GM19397 (cell line): Measurements from ENCODE around the gene S100A10.

Experiments used
- ATAC-seq: cut with Tn5 transposase; IDR thresholded peaks from one replicate; pipeline ENCODE4 v1.9.1; 2021; ENCODE audit warnings: mild to moderate bottlenecking, moderate library complexity; ENCODE audit not compliant: unreplicated experiment

S100A10 gene

DNA sequence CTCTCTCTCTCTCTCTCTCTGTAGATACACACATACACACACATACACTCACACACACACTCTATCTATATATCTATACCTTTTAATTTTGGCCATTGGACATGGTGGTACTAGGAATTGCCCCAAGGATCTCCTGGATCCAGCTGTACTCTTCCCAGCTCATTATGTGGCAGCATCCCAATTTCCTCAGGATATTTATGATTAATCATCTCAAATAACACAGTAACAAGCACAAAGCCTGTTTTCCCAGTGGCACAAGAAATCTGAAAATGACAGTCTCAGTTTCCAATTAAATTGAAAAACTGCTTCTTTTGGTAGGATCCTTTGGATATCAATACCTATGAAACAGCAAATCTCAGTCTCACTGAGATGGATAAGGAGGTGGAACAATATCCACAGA lies 27.6 kb downstream of the S100A10 start:
- no peak for ATAC-seq

DNA sequence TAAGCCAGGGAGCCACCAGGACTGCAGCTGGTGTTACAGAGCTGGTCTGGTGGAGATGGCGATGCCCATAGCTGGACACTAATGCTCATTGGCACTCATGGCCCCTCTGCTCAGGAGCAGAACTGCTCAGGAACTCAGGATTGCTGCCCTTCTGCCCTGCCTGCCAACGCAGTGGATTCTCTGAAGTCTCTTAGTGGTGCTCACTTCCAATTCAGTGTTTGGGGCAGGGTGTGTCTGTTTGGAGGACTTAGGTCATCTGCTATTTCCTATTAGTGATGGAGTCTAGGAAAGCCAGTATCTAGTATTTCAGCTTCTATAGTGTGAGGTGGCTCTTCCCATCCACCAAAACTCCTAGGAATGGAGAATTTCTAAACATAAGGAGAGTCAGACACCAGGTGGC lies 29.1 kb downstream of the S100A10 start:
- no peak for ATAC-seq

DNA sequence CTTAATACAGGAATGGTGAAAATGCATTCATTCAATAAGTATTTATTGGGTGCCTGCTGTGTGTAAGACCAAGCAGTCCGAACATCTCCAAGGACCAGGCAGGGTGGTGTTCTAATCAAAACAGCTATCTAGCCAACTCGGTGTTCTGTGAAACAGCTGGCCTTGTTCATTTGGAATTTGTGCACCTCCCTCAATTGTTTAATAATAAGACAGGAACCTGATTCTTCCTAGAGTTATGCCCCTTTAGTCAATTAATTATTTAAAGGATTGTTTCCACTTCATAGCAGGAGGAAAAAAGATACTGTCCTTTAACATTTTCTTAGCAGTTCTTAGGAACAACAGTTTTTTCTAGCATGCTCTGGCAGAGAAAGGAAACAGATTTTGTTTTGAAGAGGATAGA lies 30.4 kb downstream of the S100A10 start:
- ATAC-seq, result no peak

- no peak for ATAC-seq
Observed at GRCh38 chr1:151961833-151962232, 31.8 kb downstream of the S100A10 start.

- no peak for ATAC-seq
Observed at GRCh38 chr1:151960780-151961513, 32.7 kb downstream of the S100A10 start.

DNA sequence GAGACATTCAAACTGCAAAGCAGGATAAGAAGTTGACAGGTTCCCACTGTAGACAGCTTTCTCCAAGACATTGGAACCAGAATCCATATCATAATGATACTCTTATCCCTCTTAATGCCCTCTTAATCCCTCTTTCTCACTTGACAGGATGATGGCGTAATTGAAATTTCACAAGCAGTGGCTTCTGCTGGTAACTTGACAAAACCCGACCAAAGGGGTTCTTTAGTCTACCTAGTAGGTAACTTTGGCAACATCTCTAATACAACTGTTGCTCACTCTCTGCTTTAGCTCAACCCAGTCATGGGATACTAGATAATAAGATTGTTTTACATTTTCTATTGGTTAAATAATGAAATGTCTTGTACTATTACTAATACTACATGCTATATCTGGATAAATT lies 34.7 kb downstream of the S100A10 start:
- ATAC-seq, result no peak

- ATAC-seq, result no peak
Observed at GRCh38 chr1:151956957-151957497, 36.6 kb downstream of the S100A10 start.

- no peak for ATAC-seq
Observed at GRCh38 chr1:151953409-151954094, 40.1 kb downstream of the S100A10 start.

- ATAC-seq, result no peak
Observed at GRCh38 chr1:151952811-151953210, 40.8 kb downstream of the S100A10 start.

DNA sequence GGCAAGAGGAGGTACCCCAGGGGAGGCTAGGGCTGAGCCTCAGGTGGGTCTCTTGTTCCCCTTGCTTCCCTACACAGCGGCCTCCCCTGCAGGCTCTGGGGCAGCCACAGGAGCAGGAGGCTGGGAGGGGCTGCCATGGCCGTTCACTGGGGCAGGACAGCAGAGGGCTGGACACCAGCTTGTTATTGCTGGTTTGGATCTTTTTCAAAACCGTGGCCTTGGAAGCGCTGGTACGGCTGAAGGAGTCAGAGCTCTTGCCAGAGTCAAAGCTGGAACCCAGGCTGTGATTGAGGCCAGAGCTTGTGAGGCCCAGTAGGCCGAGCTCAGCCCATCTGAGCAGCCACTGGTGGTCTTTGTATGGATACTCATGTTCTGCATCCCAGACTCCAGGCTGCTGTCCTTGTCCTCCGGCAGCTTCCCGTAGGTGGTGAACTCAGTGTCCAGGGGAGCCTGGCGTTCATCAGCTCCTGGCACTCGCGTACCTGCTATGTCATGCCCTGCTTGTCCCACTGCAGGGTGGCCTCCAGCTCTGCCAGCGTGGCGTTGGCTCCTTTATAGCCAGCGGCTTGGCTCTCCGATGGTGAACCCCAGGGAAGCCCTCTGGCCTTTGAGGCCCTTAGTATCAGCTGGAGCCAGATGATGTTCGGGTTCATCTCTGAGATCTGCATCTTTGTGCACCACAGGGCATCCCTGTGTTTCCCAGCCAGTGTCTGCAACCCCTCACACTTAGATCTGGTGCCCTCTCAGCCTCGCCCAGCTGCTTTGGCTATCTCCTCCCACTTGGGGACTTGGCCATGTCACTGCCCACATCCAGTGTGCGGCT lies 44.1 kb downstream of the S100A10 start:
- ATAC-seq, result no peak

DNA sequence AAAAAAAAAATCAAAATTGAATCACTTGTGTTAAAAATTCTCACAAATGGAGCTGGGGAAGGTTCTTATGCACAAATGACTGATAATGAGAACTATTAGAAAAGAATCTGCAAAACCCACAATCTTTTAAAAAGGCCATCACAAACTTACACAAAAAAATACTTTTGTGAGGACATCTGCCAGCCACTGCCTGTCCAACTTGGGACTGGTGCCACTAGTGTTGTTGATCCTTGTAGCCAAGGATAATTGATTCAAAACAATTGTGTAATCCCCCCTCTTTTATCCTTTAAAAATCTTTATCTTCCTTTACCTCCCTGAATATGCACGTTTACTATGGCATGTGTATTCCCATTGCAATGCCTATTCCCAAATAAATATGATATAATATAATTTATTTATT lies 45.2 kb downstream of the S100A10 start:
- no peak for ATAC-seq

DNA sequence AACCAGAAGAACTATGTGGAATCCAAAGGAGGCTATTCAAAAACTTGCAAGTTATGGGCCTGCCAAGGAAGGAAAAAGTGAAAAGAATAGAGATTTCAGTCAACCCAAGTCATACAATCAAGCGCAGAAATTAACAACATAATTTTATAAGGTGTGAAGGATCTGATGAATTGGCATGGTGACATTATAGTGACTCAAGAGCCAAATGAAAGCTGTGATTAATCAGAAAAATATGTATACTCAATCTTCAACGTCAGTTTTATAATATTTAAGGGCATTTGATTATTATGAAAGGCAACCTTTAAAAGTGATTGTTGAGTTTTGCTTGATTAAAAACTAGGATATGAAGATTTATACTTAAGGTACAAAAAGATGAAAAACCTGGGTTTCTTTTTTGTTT lies 46.5 kb downstream of the S100A10 start:
- ATAC-seq, result no peak

GRCh38 chr1:151945725-151946722 lies 47.6 kb downstream of the S100A10 start:
- no peak for ATAC-seq

DNA sequence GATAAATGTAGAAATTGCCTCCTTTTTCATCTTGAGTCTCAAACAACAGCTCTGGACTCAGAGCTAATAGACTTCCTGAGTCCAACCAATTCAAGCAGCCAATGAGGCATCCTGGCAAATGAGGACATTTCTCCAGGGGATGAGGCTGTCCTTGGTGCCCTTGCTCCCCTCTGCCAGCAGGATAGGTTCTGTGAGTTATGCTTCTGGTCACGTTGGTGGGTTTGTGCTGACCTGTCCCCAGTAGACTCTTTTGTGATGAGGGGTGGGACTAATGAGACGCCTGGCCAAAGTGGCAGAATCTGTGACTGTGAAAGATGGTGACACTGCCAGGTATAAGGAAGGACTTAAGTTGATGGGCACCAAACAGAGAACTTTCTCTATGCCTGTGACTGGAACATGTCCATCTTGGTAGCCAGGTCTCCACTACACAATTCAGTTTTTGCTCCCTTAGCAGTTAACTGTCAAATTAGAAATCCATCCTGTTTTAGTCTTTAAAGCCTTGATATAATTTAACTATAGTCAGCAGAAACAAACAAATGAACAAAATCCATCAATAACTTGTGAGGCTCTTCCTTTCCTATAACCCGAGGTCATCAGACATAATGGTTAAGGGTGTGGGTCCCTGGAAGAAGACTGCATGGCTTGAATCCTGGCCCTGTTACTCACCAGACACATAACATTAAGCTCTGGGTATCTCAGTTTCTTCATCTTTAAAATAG lies 48.6 kb downstream of the S100A10 start:
- no peak for ATAC-seq

DNA sequence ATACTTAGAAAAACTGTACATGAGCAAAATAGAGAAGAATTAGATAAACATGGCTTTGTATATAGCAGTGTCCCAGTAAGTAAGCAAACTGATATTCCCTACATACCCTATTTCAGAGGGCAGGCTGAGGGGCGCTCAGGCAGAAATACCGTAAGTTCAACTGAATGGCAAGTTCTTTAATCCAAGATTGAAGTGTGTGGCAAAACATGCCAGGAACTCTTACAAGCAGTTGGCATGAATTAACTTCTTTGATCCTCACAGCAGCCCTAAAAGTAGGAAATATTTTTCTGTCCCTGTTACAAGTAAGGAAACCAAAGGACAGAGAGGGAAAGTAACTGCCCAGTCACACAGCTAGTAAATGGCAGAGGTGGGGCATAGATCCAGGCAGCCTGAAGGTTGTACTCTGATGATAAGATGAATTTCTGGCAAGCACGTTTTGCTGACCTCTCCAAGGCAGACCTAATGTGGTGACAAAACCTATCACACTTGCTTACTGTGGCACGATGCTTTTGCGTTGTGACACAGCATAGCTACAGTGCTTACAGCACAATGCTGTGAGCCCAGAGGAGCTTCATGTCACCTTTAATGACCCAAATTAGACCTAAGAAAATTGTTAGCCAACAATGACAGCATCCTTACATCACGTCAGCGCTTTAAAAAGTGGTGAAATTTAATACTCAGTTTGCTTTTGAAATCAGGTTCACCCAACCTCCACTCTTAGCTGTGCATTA lies 49.4 kb downstream of the S100A10 start:
- no peak for ATAC-seq

DNA sequence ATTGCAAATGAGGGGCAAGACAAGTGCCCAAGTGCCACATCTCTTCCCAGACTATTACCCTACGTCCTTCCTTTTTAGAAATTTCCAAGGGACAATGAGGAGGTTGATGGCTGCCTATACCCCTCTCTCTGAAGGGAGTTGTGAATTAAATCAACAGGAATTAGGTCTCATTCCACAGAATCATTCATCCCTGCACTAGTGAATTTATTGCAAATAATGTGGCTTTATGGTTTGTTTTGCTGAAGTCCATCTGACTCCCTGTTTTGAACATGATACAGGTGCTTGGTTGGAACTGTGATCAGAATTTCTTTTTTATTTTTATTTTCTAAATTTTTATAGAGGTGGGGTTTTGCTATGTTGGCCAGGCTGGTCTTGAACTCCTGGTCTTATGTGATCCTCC lies 50.1 kb downstream of the S100A10 start:
- no peak for ATAC-seq

DNA sequence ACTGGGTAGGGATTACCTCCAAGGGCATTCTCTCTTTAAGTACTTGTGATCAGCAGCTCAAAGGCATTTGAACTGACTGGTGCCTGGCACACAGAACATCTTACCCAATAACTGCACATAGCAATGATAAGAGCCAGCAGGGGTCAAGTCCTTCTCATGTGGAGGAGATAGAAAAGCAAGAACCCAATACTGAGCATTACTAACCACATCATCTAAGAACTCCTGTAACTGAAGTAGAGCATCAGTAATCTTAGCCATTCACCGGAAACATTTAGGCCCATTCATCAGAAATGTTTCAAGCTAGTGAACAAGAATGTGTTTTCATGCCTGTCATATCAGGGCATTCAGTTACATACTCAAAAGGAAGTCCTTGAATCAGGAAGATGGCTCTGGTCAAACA lies 50.8 kb downstream of the S100A10 start:
- no peak for ATAC-seq

DNA sequence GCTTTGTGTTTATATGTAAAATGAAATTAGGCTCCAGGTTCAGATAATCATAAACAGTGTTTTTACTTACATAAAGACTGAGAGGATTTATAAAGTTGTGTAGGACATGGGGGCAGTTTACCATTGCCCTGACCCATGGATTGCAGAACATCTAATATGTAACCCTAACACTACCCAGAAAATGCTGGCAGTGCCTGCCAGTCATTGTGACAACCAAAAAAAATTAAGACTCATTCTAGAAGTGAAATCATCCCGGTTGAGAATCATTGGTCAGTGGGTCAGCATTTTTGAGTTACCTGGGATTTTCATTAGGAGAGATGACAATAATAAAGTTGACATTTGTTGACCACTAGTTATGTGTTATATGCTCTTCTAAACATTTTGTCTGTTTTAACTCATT lies 53.1 kb downstream of the S100A10 start:
- no peak for ATAC-seq

GRCh38 chr1:151939779-151940178 lies 53.9 kb downstream of the S100A10 start:
- ATAC-seq, result no peak
